ENCODE data around the gene CROCC2.

- TF ChIP-seq YY1 (IDR thresholded peaks at IDR 0.05; ENCODE audit: low read depth) (no peak), CTCF (IDR thresholded peaks at IDR 0.05) (no peak)
These were observed 82.6 kb downstream of the CROCC2 start for GRCh38 chr2:240988571-240989271.
